Central memory CD8-positive, alpha-beta T cell (primary cell): ENCODE measurements around the gene PLCG2.
"Not testable (repeated sequence)": the region's sequence is repeated elsewhere in the genome, so short reads cannot be mapped to it uniquely, and the experiment has no call there.

Source experiments
- ATAC-seq: fragments of 150-1000 bp; cut with Tn5 transposase; replicated peaks from 2 replicates; pipeline ENCODE4 v1.10.0; 2022; ENCODE audit warnings: mild to moderate bottlenecking, moderate FRiP score, moderate number of reproducible peaks; ENCODE audit not compliant: poor library complexity, severe bottlenecking; ENCODE audit errors: extremely low read depth
- DNase-seq, 2 donors: peaks; one replicate each; pipeline ENCODE4 v3.0.0; 2021; ENCODE audit warnings: low spot score in 2 of 2
- H3K27ac Mint-ChIP-seq: one replicate; pipeline ENCODE4 v1.8.0; 2022; ENCODE audit warnings: low read depth, mild to moderate bottlenecking, moderate library complexity, mixed read lengths
- H3K27me3 Mint-ChIP-seq: one replicate; pipeline ENCODE4 v1.8.0; 2022; ENCODE audit warnings: mixed read lengths
- H3K36me3 Mint-ChIP-seq: one replicate; pipeline ENCODE4 v1.8.0; 2022; ENCODE audit warnings: mild to moderate bottlenecking, moderate library complexity, mixed read lengths; ENCODE audit not compliant: insufficient read depth
- H3K4me1 Mint-ChIP-seq: one replicate; pipeline ENCODE4 v1.8.0; 2022; ENCODE audit warnings: mixed read lengths
- H3K4me3 Mint-ChIP-seq: one replicate; pipeline ENCODE4 v1.8.0; 2022; ENCODE audit warnings: mild to moderate bottlenecking, moderate library complexity, mixed read lengths
- H3K9me3 Mint-ChIP-seq: one replicate; pipeline ENCODE4 v1.8.0; 2022; ENCODE audit warnings: mixed read lengths

The PLCG2 gene

GRCh38 chr16:81799138-81799504 lies 20.0 kb downstream of the PLCG2 start:
- Mint-ChIP-seq H3K27me3 (no peaks in the 10 kb centered on the region), H3K4me3 (peak overlapping the region; percentile 57), H3K36me3 (peaks cover 7% of the 10 kb centered on the region), H3K27ac (peak overlapping the region; percentile 91), H3K9me3 (no peaks in the 10 kb centered on the region), H3K4me1 (peaks cover 39% of the 10 kb centered on the region)
- no peak for DNase-seq
- no peak for ATAC-seq

- not testable (repeated sequence) for H3K36me3 Mint-ChIP-seq, H3K4me3 Mint-ChIP-seq, H3K9me3 Mint-ChIP-seq, ATAC-seq, H3K27me3 Mint-ChIP-seq, DNase-seq, H3K27ac Mint-ChIP-seq
- peaks cover 36% of the 10 kb centered on the region for H3K4me1 Mint-ChIP-seq
These were observed 22.6 kb downstream of the PLCG2 start for GRCh38 chr16:81801724-81802123.

DNA sequence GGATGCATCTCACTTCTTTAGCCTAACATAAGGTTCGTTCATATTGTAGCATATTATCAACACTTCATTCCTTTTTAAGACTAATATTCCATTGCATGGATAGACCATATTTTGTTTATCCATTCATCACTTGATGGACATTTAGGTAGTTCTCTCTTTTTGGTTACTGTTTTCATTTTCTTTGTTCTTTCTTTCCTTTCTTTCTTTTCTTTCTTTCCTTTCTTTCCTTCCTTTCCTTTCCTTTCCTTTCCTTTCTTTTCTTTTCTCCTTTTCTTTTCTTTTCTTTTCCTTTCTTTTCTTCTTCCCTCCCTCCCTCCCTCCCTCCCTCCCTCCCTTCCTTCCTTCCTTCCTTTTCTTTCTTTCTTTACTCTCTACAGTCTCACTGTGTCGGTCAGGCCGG lies 24.2 kb downstream of the PLCG2 start:
- H3K9me3 Mint-ChIP-seq = no peaks in the 10 kb centered on the region
- H3K27ac Mint-ChIP-seq = peak overlapping the region; percentile 61
- H3K36me3 Mint-ChIP-seq = peaks cover 7% of the 10 kb centered on the region
- DNase-seq = no peak
- H3K4me1 Mint-ChIP-seq = peaks cover 36% of the 10 kb centered on the region
- ATAC-seq = no peak
- no peak overlapping the region for H3K4me3 Mint-ChIP-seq
- H3K27me3 Mint-ChIP-seq = no peaks in the 10 kb centered on the region

DNA sequence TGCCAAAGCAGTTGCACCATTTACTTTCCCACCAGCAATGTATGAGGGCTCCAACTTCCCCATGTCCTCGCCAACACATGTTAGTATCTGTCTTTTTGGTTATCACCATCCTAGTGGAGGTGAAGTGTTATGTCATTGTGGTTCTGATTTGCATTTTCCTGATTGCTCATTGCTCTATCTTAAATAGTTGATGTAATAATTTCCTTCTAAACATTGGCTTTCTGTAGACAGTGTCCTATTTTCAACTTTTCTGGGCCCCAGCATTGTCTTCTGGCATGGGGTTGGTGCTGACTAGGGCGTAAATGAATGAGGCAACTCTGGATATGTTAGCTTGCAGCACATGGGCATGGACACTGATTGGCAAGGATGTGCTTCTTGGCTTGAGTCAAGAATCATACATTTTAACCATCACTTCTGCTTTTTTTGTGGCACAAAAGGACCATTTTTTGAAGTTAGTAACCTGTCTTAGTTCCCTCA lies 25.1 kb downstream of the PLCG2 start:
- ATAC-seq (no peak), DNase-seq (no peak)
- no peaks in the 10 kb centered on the region for H3K9me3 Mint-ChIP-seq
- peaks cover 34% of the 10 kb centered on the region for H3K4me1 Mint-ChIP-seq
- H3K4me3 Mint-ChIP-seq = no peak overlapping the region
- H3K27ac Mint-ChIP-seq = no peak overlapping the region
- no peaks in the 10 kb centered on the region for H3K27me3 Mint-ChIP-seq
- peaks cover 7% of the 10 kb centered on the region for H3K36me3 Mint-ChIP-seq

- ATAC-seq = no peak
- Mint-ChIP-seq H3K4me1 (peaks cover 54% of the 10 kb centered on the region), H3K27me3 (no peaks in the 10 kb centered on the region), H3K9me3 (no peaks in the 10 kb centered on the region), H3K36me3 (peaks cover 5% of the 10 kb centered on the region), H3K27ac (peak overlapping the region; percentile 88), H3K4me3 (no peak overlapping the region)
- no peak for DNase-seq
These were observed 27.6 kb downstream of the PLCG2 start for GRCh38 chr16:81806696-81807095.

- Mint-ChIP-seq H3K27ac (peak overlapping the region; percentile 88), H3K4me1 (peaks cover 63% of the 10 kb centered on the region), H3K9me3 (no peaks in the 10 kb centered on the region), H3K4me3 (no peak overlapping the region), H3K27me3 (no peaks in the 10 kb centered on the region), H3K36me3 (peaks cover 5% of the 10 kb centered on the region)
- DNase-seq (no peak), ATAC-seq (no peak)
These were observed 28.8 kb downstream of the PLCG2 start for GRCh38 chr16:81807767-81808358.

- DNase-seq (peak in 1 of 2 donors; percentile 43), ATAC-seq (peak; percentile 89)
- Mint-ChIP-seq H3K27ac (peak overlapping the region; percentile 88), H3K9me3 (no peaks in the 10 kb centered on the region), H3K4me1 (peaks cover 70% of the 10 kb centered on the region), H3K27me3 (no peaks in the 10 kb centered on the region), H3K4me3 (peak overlapping the region; percentile 56), H3K36me3 (no peaks in the 10 kb centered on the region)
These were observed 29.9 kb downstream of the PLCG2 start for GRCh38 chr16:81808933-81809480.

- Mint-ChIP-seq H3K36me3 (no peaks in the 10 kb centered on the region), H3K27ac (peak overlapping the region; percentile 88), H3K9me3 (no peaks in the 10 kb centered on the region), H3K27me3 (no peaks in the 10 kb centered on the region), H3K4me1 (peaks cover 74% of the 10 kb centered on the region), H3K4me3 (peak overlapping the region; percentile 56)
- no peak for DNase-seq
- ATAC-seq = no peak
These were observed 30.5 kb downstream of the PLCG2 start for GRCh38 chr16:81809567-81809966.

- Mint-ChIP-seq H3K27me3 (no peaks in the 10 kb centered on the region), H3K27ac (peak overlapping the region; percentile 88), H3K36me3 (no peaks in the 10 kb centered on the region), H3K4me1 (peaks cover 74% of the 10 kb centered on the region), H3K4me3 (peak overlapping the region; percentile 56), H3K9me3 (no peaks in the 10 kb centered on the region)
- no peak for DNase-seq
- ATAC-seq = no peak
These were observed 31.3 kb downstream of the PLCG2 start for GRCh38 chr16:81810361-81810760.

DNA sequence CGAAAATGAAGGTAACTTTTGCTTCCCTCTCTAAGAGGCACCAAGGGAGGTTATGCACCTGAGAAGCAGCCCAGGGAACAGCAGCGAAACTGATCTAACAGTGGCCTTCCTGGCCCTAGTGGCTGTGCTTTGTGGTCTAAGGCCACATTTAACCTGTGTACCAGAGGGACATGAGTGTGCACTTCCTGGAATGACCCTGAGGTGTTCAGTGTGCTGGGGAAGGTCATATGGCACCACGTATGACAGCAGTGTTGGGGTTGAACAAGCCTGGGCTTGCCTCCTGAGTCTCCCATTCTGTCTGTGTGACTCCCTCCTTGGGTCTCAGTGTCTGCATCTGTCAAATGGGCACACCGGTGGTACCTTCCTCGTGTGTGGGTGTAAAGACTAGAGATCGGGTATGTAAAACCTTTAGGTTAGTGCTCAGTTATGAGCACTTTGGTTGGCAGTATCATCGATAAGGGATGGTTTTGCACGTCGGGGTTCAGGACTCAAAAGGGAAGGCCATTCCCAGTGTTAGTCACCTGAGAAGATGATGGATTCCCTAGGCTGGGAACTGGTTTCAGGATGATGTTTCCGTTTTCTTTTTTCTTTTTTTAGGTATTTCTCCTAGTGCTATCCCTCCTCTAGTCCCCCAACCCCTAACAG lies 31.9 kb downstream of the PLCG2 start:
- peaks cover 74% of the 10 kb centered on the region for H3K4me1 Mint-ChIP-seq
- peak; percentile 25 for ATAC-seq
- H3K27me3 Mint-ChIP-seq = no peaks in the 10 kb centered on the region
- H3K36me3 Mint-ChIP-seq = no peaks in the 10 kb centered on the region
- H3K27ac Mint-ChIP-seq = peak overlapping the region; percentile 88
- H3K4me3 Mint-ChIP-seq = peak overlapping the region; percentile 56
- H3K9me3 Mint-ChIP-seq = no peaks in the 10 kb centered on the region
- DNase-seq = no peak

DNA sequence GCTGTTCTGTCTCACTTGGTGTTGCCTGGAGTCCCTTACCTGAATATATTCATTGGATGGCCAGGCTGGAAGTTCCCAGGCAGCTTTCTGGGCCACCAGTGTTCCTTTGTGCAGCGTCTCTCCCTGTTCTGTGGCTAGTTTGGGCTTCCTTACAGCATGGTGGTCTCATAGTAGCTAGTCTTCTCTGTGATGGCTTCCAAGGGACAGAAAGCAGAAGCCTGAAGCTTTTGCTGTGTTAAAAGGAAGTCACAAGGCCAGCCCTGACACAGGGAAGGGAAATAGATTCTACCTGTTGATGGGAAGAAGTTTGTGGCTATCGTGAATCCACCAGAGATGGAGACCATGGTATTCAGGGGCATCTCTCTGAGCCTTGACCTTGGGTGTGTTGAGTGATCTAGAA lies 34.6 kb downstream of the PLCG2 start:
- Mint-ChIP-seq H3K36me3 (peaks cover 11% of the 10 kb centered on the region), H3K9me3 (no peaks in the 10 kb centered on the region), H3K27ac (peak overlapping the region; percentile 30), H3K4me3 (peak overlapping the region; percentile 29), H3K27me3 (no peaks in the 10 kb centered on the region), H3K4me1 (peaks cover 71% of the 10 kb centered on the region)
- DNase-seq = no peak
- ATAC-seq = no peak

GRCh38 chr16:81814751-81815428 lies 35.8 kb downstream of the PLCG2 start:
- Mint-ChIP-seq H3K27ac (peak overlapping the region; percentile 30), H3K4me1 (peaks cover 63% of the 10 kb centered on the region), H3K4me3 (no peak overlapping the region), H3K27me3 (no peaks in the 10 kb centered on the region), H3K36me3 (peaks cover 13% of the 10 kb centered on the region), H3K9me3 (no peaks in the 10 kb centered on the region)
- ATAC-seq = no peak
- DNase-seq = no peak

DNA sequence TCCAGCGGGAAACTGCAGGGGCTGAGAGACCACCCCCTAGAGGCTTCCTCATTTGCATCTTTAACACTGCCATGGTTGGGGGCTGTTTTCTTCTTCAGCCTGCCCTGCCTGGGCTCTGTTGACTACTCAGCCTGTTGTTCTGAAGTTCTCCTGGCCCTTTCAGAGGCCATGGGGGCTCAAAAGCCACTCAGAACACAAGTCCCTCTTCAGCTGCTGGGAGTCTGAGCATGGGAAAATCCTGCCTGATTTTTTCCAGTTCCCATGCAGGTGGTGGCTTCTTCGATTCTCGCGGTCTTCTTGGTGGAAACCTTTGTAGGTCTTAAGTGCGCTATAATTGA lies 36.3 kb downstream of the PLCG2 start:
- Mint-ChIP-seq H3K4me1 (peaks cover 58% of the 10 kb centered on the region), H3K36me3 (peaks cover 13% of the 10 kb centered on the region), H3K4me3 (no peak overlapping the region), H3K27ac (no peak overlapping the region), H3K9me3 (no peaks in the 10 kb centered on the region), H3K27me3 (no peaks in the 10 kb centered on the region)
- ATAC-seq (no peak), DNase-seq (no peak)
